GM15510 (cell line): ENCODE measurements around the gene EVI5.

Experiments
- POLR2A ChIP-seq: IDR thresholded peaks from 3 replicates; pipeline ENCODE4 v1.6.1; 2011; ENCODE audit warnings: borderline replicate concordance; ENCODE audit not compliant: insufficient read length; ENCODE audit errors: extremely low read depth

EVI5 gene

DNA sequence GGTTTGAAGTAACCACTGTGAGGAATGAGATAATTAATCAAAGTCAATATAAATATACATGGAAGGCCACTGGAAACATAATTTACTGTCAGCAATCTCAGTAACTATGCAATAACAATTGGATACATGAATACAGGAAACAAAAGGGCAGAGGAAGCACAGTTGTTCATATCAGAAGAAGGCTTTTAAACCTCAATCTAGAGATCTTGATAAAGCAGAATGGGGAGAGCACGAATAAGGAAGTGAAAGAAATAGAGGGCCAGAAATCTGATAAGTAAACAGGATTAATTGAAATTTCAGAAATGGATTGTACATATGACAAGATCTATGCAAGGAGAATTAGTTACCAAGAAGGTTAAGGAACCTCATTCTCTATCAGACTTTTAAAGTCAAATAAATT is 93.0 kb downstream of the EVI5 start:
- TF ChIP-seq POLR2A: no peak

- no peak for TF ChIP-seq POLR2A
Measured at GRCh38 chr1:92690212-92690906, 94.5 kb downstream of the EVI5 start.

DNA sequence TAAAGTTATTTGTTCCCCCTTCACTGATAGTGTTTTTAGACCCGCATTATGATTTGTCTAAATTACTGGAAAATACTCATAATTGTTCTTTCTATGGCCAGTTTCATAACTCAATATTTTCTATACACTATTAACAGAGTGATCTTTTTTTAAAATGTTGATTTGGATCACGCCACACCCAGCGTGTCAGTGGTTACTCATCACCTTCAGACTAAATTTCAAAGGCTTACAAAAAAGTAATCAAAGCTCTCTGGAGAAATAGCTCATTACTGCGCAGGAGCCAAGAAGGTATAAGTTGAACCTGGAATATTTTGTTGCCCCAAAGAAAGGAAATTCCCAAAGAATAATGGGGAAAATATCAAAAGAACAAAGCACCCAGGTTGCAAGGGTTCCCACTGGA is 104.9 kb downstream of the EVI5 start:
- no peak for TF ChIP-seq POLR2A

- no peak for TF ChIP-seq POLR2A
Measured at GRCh38 chr1:92663775-92664174, 121.1 kb downstream of the EVI5 start.

DNA sequence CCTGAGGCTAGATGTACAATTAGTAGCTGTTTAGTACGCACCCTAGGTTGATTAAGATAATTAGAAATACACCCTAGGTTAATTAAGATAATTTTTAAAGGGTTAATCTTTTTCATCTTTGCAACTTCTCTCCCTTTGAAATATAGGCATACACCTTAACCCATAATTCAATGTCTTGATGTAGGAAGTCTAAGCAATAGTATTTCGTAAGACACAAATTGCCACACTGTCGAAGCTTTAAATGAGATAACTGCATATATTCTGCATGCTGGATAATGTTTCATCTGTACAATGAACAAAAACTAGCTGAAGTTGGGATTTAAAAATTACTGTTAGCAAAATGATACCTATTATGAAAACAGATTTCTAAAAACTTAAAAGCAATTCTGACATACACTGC is 122.9 kb downstream of the EVI5 start:
- no peak for TF ChIP-seq POLR2A

- no peak for TF ChIP-seq POLR2A
Measured at GRCh38 chr1:92657701-92658100, 127.2 kb downstream of the EVI5 start.

- TF ChIP-seq POLR2A: no peak
Measured at GRCh38 chr1:92655197-92655801, 129.6 kb downstream of the EVI5 start.

DNA sequence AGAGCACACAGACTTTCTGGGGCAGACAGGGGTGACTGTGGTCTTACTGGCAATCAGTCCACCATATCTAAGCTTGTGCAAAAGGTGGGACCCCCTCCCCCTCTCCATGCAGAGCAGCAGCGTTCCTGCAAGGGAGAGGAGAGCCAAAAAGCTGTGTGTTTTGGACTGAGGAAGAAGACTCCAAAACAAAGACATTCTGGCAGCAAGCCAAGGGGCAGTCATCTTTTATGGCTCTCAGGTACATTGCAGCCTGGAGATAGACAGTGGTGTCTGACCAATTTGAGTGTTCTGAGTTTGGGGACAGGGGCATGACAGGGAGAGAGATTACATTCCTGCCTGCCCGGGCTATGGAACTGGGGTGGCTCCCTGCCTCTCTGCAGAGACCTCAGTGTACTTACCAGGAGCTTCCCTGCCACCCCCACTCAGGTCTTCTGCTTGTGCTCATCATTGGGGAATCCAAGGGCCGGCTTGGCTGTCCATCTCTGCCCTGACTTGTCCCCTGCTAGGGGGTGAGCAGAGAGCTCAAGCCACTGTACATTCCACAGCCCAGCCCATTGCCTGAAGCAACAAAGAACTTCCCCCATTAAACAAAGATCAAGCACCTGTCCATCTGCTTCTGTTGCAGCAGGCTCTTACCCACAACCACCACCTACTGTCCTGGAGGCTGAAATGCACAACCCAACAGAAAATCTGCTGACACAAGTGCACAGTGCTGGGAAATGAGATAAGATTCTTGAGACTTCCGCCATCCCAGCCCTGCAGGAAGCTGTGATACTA is 131.1 kb downstream of the EVI5 start:
- no peak for TF ChIP-seq POLR2A

GRCh38 chr1:92638498-92638897 is 146.4 kb downstream of the EVI5 start:
- TF ChIP-seq POLR2A: no peak

DNA sequence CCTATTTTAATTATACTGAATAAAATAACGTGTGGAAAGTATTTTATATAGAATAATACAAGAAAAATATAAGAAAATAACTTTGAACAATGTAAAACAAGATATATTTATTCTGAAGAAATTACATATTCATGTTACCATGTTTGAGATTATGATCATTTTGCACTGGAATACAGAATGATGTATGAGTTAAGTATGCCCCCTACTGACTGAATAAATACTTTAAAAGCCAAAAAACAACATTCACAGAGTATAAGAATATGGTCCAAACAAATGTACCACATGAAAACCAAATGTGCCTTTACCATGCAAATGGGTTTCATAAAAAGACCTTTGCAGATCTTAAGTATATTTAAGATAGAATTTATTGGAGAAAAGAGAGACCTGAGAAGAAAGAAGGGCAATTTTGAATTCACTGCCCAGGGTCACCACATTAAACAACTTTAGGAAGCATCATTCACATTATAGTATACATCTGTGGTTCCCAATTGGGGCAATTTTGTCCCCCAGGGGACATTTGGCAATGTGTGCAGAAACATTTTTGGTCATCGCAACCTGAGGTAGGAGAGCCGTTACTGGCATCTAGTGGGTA is 161.6 kb downstream of the EVI5 start:
- no peak for TF ChIP-seq POLR2A

- TF ChIP-seq POLR2A: no peak
Measured at GRCh38 chr1:92619466-92620189, 165.3 kb downstream of the EVI5 start.

DNA sequence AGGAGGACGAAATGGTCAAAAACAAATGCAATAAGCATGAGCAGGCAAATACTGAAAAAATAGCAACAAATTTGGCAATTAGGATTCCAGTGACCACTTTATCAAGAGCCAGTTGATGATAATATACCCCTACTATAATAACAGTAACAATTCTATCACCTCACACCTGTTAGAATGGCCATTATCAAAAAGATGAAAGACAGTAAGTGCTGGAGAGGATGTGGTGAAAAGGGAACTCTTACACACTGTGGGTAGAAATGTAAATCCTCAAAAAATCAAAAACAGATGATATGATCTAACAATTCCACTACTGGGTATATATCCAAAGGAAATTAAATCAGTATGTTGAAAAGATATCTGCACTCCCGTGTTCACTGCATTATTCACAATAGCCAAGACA is 183.9 kb downstream of the EVI5 start:
- TF ChIP-seq POLR2A: no peak

DNA sequence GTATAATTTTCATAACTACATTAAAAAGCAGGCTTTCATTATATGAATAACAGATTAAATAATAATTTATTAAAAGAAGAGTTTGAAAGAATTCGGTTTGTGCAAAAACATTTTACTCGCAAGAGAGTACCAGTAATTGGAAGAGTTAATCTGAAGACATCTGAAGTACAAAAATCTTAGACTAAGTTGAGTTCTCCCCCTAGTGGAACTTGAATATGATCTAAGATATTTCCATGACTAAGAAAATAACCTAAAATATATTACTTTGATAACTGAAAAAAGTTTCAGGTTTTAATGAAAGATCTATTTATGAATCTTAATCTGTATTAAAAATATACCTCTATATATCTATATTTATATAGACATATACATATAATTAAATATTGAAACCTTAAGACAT is 185.7 kb downstream of the EVI5 start:
- no peak for TF ChIP-seq POLR2A

GRCh38 chr1:92587445-92587844 is 197.5 kb downstream of the EVI5 start:
- TF ChIP-seq POLR2A: no peak

DNA sequence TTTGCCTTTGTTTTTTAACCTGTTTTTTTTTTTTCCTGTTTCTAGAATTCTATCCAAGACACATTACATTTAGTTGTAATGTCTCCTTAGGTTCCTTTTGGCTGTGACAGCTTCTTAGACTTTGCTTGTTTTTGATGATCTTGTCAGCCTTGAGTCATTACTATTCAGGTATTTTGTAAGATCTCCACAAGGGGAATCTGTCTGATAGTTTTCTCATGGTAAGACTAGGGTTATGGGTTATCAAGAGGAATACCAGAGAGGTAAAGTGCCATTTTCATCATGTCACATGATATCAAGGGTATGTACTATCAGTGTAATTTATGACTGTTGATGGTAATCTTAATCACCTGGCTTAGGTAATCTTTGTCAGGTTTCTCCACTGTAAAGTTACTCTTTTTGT is 199.1 kb downstream of the EVI5 start:
- no peak for TF ChIP-seq POLR2A

GRCh38 chr1:92583821-92584760 is 200.8 kb downstream of the EVI5 start:
- no peak for TF ChIP-seq POLR2A
